ENCODE data around the gene TBX21. TPM values are rescaled to one million over a fixed set of nuclear protein-coding genes. Genes with fewer than 3 reads are reported as not detected.

TBX21 gene
- total RNA-seq, 2 experiments from 2014 or later: 10.6 to 12.3 TPM

- H3K27ac Mint-ChIP-seq: no peak overlapping the region
- POLR2A ChIA-PET: interaction anchor here (0.6 kb wide), 1 partner anchor 373 kb away, joined by 3 read pairs; no protein-coding TSS in a partner anchor
- H3K4me1 Mint-ChIP-seq (ENCODE audit: low read depth): peaks cover 55% of the 10 kb centered on the region
- H3K9me3 Mint-ChIP-seq: no peaks in the 10 kb centered on the region
- Histone ChIP-seq H3K4me1 (ENCODE audit: insufficient read depth, low read length) (peaks cover 71% of the 10 kb centered on the region), H3K36me3 (ENCODE audit: insufficient read depth, low read length) (peaks cover 7% of the 10 kb centered on the region), H3K9me3 (ENCODE audit: control insufficient read depth in 1 of 2, insufficient read depth in 1 of 2, low read length in 2 of 2) (no peaks in the 10 kb centered on the region), H3K27me3 (ENCODE audit: control insufficient read depth in 1 of 2, insufficient read depth in 2 of 2, low read length in 2 of 2) (no peaks in the 10 kb centered on the region), H3K4me3 (ENCODE audit: low read length) (no peak overlapping the region), H3K27ac (ENCODE audit: low read depth in 1 of 2, low read length in 2 of 2) (no peak overlapping the region)
- ATAC-seq (ENCODE audit: poor library complexity) (no peak), DNase-seq (no peak)
- no peaks in the 10 kb centered on the region for H3K27me3 Mint-ChIP-seq
- H3K36me3 Mint-ChIP-seq (ENCODE audit: low read depth): no peaks in the 10 kb centered on the region
- CTCF ChIA-PET: interaction anchor here (1.6 kb wide), 1 partner anchor 9 kb away, joined by 4 read pairs; no protein-coding TSS in a partner anchor
- TF ChIP-seq CTCF (IDR thresholded peaks at IDR 0.05): no peak
- no peak overlapping the region for H3K4me3 Mint-ChIP-seq
- intact Hi-C loops (cut with DNase I, micrococcal nuclease): no loop called here
These were observed 24.6 kb upstream of the TBX21 start for GRCh38 chr17:47708312-47708863.

- Histone ChIP-seq H3K9me3 (ENCODE audit: control insufficient read depth in 1 of 2, insufficient read depth in 1 of 2, low read length in 2 of 2) (no peaks in the 10 kb centered on the region), H3K36me3 (ENCODE audit: insufficient read depth, low read length) (peaks cover 7% of the 10 kb centered on the region), H3K27me3 (ENCODE audit: control insufficient read depth in 1 of 2, insufficient read depth in 2 of 2, low read length in 2 of 2) (no peaks in the 10 kb centered on the region), H3K27ac (ENCODE audit: low read depth in 1 of 2, low read length in 2 of 2) (no peak overlapping the region), H3K4me3 (ENCODE audit: low read length) (no peak overlapping the region), H3K4me1 (ENCODE audit: insufficient read depth, low read length) (peaks cover 71% of the 10 kb centered on the region)
- no peak overlapping the region for H3K4me3 Mint-ChIP-seq
- H3K36me3 Mint-ChIP-seq (ENCODE audit: low read depth): no peaks in the 10 kb centered on the region
- intact Hi-C loops (cut with DNase I, micrococcal nuclease): no loop called here
- DNase-seq (no peak), ATAC-seq (ENCODE audit: poor library complexity) (no peak)
- H3K27me3 Mint-ChIP-seq: no peaks in the 10 kb centered on the region
- H3K4me1 Mint-ChIP-seq (ENCODE audit: low read depth): peaks cover 50% of the 10 kb centered on the region
- CTCF ChIA-PET: no interaction called here
- H3K27ac Mint-ChIP-seq: no peak overlapping the region
- no peaks in the 10 kb centered on the region for H3K9me3 Mint-ChIP-seq
- POLR2A ChIA-PET: interaction anchor here (0.6 to 1.2 kb wide), 2 partner anchors 122 to 374 kb away, joined by 3 read pairs; partner anchors contain the start of genes LRRC46 and MRPL10
- TF ChIP-seq CTCF (IDR thresholded peaks at IDR 0.05): no peak
These were observed 24.0 kb upstream of the TBX21 start for GRCh38 chr17:47708864-47709541.

- no peaks in the 10 kb centered on the region for H3K27me3 Mint-ChIP-seq
- Histone ChIP-seq H3K27me3 (ENCODE audit: control insufficient read depth in 1 of 2, insufficient read depth in 2 of 2, low read length in 2 of 2) (no peaks in the 10 kb centered on the region), H3K9me3 (ENCODE audit: control insufficient read depth in 1 of 2, insufficient read depth in 1 of 2, low read length in 2 of 2) (no peaks in the 10 kb centered on the region), H3K36me3 (ENCODE audit: insufficient read depth, low read length) (peaks cover 7% of the 10 kb centered on the region), H3K27ac (ENCODE audit: low read depth in 1 of 2, low read length in 2 of 2) (no peak overlapping the region), H3K4me3 (ENCODE audit: low read length) (no peak overlapping the region), H3K4me1 (ENCODE audit: insufficient read depth, low read length) (peaks cover 71% of the 10 kb centered on the region)
- no peak for TF ChIP-seq CTCF (IDR thresholded peaks at IDR 0.05)
- H3K36me3 Mint-ChIP-seq (ENCODE audit: low read depth): no peaks in the 10 kb centered on the region
- no peak overlapping the region for H3K27ac Mint-ChIP-seq
- ChIA-PET POLR2A (interaction anchor here (1.2 kb wide), 1 partner anchor 122 kb away, joined by 3 read pairs; the partner anchor contains the start of genes LRRC46 and MRPL10), CTCF (no interaction called here)
- H3K9me3 Mint-ChIP-seq: no peaks in the 10 kb centered on the region
- H3K4me1 Mint-ChIP-seq (ENCODE audit: low read depth): peaks cover 50% of the 10 kb centered on the region
- H3K4me3 Mint-ChIP-seq: no peak overlapping the region
- intact Hi-C loops (cut with DNase I, micrococcal nuclease): no loop called here
- ATAC-seq (ENCODE audit: poor library complexity): no peak
- no peak for DNase-seq
These were observed 23.4 kb upstream of the TBX21 start for GRCh38 chr17:47709594-47709993.

Measured in CD4-positive, alpha-beta T cell (primary cell).